ENCODE results near the gene GNG11.
"Not testable (repeated sequence)": the region's sequence is repeated elsewhere in the genome, so short reads cannot be mapped to it uniquely, and the experiment has no call there.

GNG11 gene

GRCh38 chr7:93913197-93913596 lies 8.3 kb upstream of the GNG11 start:
- no peak for DNase-seq

- DNase-seq, result no peak
These were observed 6.9 kb upstream of the GNG11 start for GRCh38 chr7:93914581-93915066.

DNA sequence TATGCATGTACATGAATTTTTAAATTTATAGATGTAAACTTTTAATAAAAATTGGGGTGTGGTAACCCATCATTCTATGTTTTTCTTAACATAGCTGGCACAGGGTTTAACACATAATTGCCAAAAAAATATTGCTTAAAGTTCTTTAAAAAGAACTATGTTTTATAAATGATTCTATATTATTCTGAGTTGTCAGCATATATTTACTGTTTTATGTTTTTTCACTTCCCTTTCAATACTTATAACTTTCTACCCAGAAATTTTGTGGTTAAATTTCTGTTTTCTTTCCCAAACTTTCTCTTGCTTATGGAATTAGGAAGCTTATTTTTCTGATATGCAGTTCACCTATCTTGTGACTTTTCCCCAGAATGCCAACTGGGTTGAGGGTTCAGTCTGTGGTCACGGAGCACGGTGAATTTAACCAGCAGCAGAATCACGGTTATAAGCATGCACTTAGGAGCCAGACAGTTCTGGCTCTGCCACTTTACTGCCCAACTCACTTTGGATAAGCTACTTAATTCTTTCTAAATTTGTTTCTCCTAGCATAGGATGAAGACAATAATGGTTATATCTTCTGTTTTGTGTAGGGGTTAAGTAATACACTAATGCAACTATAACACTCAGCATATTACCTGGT lies 6.2 kb upstream of the GNG11 start:
- not testable (repeated sequence) for DNase-seq

- DNase-seq, result not testable (repeated sequence)
These were observed 5.6 kb upstream of the GNG11 start for GRCh38 chr7:93915888-93916287.

DNA sequence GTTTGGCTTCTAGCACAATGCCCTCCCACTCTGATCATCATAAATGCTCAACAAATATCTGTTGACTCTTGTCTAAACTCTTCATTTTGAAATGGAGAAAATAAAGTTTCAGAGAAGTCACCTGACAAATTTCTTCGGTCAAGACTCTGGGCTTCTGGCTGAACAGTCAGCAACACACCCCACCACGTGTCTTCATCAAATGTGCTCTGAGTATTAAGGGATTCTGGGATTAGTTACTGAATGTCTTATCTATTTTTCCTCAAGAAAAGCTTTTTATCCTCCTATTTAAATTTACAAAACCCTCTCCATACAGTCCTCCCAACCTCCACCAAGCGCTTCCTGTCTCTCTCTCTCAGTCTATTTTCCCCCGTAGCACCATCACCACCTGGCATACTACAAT lies 5.2 kb upstream of the GNG11 start:
- not testable (repeated sequence) for DNase-seq

DNA sequence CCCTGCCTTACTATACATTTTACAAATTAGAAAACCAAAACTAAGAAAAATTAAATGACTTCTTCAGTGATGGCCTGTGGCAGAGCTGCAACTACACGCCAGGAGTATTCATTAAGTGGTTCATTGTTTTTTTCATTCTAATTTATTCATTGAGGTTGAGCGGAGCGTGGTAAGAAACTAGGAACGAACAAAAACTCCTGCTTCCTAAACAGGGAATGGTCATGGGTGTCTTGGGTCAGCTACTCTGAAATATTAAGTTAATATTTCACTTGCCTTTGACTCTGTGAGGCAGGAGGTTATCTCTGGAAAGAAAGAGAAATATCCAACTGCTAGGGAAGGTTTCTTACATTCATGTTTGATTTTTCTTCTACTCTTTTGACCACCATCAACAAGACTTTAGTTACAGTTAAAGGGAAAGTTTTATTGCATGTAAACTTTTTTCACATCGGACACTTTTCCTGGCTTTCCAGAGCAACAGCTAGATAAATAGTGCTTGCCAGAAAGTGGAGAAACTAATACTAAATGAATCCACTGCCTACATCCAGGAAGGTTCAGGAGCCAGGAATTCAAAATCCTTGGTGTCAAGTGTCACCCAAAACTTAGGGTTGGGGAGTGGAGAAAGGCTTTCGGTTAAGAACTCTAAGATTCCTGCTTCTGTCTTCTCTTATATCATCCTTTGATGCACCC lies 896 bp upstream of the GNG11 start:
- DNase-seq, result no peak

- DNase-seq, result no peak
These were observed 349 bp upstream of the GNG11 start for GRCh38 chr7:93921186-93921585.

DNA sequence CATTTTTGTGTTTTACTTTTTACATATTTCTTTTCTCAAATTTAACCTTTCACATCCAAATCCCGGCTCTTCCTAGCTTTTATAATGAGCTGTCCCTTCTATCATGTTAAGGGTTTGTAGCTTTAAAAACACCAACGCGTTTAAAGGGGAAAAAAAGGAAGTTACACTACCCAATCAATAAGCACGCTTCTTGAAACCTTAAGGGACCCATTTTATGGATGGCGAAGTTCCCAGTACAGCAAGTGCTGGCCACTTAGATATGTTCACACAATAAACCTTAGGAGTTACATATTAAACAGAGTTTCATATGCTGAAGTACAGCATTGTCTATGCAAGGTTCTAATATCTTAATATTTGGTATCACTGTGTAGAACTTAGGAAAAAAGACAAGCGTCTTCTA lies 1.8 kb downstream of the GNG11 start:
- DNase-seq, result no peak

DNA sequence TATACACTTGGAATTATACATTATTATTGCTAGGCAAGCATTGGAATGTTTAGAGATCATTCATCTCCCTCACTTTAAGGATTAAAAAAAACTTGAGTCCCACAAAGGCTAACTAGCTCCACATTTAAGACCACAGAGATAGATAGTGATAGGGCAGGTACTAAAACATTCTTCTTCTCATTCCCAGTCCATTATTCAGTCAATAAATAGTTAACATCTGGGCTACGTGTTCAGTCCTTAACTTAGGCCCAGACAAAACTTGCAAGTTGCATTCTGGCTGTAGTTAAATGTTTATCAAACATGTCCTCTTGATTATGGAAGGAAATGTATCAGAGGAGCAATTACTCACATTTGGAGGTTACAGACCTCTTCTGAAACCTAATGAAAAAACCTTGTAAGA lies 2.4 kb downstream of the GNG11 start:
- no peak for DNase-seq

DNA sequence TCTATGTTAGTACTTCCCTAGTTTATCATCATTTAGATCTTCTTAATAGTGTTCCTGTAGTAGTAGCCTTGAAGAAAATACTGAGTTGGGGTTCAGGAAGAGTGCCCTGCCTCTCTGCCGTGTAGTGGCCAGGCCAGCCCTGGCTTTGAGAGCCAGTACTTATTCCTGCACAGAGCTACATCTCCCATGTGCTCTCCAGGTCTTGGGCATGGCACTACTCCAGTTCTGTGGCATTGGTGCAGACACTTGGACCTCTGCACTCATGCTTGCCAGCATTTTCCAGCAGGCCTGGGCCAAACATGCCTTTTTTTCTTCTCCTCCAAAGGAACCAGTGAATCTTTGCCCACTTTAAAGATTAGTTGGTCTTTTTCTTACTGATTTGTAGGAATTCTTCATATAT lies 5.3 kb downstream of the GNG11 start:
- no peak for DNase-seq

- DNase-seq, result no peak
These were observed 6.0 kb downstream of the GNG11 start for GRCh38 chr7:93927585-93927984.

- DNase-seq, result no peak
These were observed 10.1 kb downstream of the GNG11 start for GRCh38 chr7:93931655-93932054.

- no peak for DNase-seq
These were observed 11.6 kb downstream of the GNG11 start for GRCh38 chr7:93933156-93933555.

- no peak for DNase-seq
These were observed 13.6 kb downstream of the GNG11 start for GRCh38 chr7:93935102-93935501.

DNA sequence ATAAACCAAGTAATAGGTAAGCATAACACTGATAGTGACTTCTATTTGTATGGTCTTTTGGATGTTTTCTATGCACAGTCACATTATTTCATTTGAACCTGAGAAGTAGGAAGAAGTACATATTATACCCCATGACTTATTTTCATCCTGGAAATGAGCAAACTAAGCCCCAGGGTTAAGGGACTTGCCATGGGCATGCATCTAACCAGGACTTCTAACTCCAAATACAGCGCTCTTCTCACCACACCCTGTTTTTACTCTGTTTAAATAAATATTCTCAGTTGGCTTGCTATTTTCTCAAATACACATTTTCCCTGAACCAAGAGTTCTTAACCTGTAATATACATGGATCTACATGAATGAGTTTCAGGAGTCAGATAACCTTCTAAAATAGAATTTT lies 16.3 kb downstream of the GNG11 start:
- DNase-seq, result no peak

DNA sequence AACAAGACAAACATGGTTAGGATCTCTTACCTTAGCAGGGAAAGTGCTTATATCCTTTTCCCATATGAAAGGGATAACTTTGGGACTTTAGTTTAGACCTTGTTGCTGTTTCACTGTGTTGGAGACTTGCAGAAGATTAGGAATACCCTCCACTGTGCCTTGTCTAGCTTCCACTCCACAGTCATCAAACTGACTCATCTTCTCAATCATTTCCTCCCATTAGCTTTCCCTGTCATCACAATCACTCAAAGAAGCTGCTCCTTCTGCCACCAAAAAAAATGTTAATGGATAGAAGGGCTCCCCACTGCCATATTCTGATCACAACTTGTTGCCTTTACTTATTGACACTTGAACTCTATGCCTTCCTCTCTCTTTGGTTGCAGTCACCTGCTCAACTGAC lies 16.8 kb downstream of the GNG11 start:
- DNase-seq, result no peak

DNA sequence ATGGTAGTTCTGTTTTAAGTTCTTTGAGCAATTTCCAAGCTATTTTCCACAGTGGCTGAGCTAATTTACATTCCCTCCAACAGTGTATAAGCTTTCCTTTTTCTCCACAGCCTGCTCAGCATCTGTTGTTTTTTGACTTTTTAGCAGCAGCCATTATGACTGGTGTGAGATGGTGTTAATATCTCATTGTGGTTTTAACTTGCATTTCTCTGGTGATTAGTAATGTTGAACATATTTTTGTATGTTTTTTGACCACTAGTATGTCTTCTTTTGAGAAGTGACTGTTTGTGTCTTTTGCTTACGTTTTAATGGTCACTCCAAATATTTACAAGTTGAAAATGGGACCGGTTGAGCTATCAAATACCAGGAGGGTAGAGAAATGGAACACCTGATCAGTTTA lies 20.4 kb downstream of the GNG11 start:
- no peak for DNase-seq

DNA sequence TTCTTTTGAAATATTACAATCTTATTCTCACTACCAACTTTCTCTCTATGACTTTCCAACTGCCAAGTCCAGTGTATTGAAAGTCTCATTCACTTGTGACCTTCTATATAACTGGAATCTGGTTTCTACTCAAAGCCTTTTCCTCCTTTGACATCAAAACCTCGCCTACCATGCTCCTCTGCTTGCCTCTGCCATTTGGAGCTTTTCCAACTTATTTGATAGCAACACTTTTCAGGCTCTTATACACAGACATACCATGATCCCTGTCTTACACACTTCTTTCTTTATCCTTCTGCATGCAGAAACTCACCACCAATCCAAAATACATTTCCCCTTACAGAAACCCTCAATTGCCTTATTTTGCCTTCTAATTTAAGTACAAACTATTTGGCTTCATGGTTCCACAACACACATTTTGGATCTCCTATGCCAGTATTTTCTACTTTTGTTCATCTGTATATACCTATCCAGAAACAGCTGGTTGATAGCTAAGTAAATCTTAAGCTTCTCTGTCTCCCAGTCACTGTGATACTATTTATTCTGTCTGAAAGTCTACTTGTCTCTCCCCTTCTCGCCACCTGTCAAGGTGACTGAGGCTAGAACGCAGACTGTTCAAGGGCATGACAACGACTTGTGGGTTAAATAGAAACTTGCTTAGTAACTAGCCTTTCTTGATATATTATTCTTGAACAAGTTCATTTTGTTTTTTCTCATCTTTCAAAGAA lies 22.4 kb downstream of the GNG11 start:
- no peak for DNase-seq

DNA sequence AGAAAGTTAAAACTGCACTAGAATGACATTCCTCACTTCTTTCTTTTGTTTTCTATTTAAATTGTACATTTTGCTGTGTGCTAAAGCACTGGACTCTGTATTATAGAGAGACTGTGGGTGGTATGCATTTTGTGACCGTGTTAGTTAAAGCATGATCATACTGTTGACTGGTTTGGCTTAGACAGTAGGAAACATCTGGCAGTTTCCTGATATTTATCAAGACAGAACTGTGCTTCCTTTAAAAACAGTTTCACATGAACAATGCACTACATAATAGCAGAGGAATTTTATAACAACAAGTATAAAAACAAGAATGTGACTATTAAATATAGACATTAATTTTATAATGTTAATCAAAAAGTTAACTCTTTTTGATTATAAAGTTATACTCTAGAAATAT lies 23.1 kb downstream of the GNG11 start:
- DNase-seq, result no peak

GRCh38 chr7:93945083-93945482 lies 23.5 kb downstream of the GNG11 start:
- DNase-seq, result no peak

- no peak for DNase-seq
These were observed 24.4 kb downstream of the GNG11 start for GRCh38 chr7:93945756-93946535.

GRCh38 chr7:93948106-93948505 lies 26.6 kb downstream of the GNG11 start:
- no peak for DNase-seq

DNA sequence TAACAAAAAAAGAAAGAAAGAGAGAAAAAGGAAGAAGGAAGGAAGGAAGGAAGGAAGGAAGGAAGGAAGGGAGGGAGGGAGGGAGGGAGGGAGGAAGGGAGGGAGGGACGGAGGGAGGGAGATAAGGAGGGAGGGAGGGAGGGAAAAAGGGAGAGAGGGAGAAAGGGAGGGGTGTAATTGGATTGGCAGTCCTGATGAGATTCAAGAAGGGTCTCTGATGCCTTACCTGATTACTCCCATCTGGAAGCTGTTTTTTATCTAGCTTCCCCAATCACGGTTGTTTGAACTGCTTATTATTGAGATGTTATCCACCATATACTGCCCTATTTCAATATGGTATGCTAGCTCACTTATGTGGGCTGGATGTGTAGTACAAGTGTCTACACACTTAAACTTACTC lies 27.3 kb downstream of the GNG11 start:
- DNase-seq, result no peak
